Body of pancreas (tissue), 4 donors: ENCODE data around the gene TMEM119.

Experiments used
- POLR2A ChIP-seq, 3 donors: fragments of 450-650 bp; IDR thresholded peaks; one replicate each; pipeline ENCODE4 v1.6.1; 2016; ENCODE audit warnings: antibody characterized with exemption in 3 of 3, mild to moderate bottlenecking in 2 of 3
- TF ChIP-seq, protein P1 (sequence below), 7 experiments: fragments of 450-650 bp in 4 of 7; fragments of 200-600 bp in 3 of 7; sonication (generic) in 3 of 7; IDR thresholded peaks; one replicate each; pipeline ENCODE4 v1.5.1; 2016 to 2019; ENCODE audit warnings: antibody characterized with exemption in 7 of 7

DNA sequence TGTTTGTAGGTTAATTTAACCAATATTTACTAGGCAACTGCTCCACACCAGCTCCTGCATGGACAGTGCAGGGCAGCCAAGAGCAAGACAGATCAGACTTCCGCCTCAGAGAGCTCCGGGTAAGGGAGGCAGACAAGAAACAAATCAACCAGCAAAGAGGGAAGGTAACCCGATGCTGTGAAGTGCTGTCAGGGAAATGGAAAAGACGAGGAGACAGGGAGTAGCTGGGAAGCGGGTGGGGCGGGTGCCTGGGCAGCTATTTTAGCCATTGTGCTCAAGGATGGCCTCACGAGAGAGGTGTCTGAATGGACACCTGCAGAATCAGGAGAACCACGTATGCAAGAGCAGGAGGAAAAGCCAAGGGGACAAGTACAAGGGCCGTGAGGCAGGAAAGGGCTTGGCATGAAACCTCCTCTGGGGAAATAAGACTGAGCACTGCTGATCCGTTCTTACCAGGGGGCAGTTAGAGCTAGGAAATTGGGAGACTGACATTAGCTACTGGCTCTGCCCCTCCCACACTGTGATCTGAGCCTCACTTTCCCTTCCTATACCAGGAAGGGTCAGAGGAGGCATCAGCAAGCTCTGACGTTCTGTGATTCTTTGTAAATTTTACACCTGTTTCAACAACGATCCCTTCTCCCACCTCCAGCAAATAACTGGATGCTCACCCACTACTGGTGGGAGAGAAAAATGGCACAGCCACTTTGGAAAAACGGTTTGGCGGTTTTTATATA, 6.5 kb upstream of the TMEM119 start:
- TF ChIP-seq, protein P1, sequence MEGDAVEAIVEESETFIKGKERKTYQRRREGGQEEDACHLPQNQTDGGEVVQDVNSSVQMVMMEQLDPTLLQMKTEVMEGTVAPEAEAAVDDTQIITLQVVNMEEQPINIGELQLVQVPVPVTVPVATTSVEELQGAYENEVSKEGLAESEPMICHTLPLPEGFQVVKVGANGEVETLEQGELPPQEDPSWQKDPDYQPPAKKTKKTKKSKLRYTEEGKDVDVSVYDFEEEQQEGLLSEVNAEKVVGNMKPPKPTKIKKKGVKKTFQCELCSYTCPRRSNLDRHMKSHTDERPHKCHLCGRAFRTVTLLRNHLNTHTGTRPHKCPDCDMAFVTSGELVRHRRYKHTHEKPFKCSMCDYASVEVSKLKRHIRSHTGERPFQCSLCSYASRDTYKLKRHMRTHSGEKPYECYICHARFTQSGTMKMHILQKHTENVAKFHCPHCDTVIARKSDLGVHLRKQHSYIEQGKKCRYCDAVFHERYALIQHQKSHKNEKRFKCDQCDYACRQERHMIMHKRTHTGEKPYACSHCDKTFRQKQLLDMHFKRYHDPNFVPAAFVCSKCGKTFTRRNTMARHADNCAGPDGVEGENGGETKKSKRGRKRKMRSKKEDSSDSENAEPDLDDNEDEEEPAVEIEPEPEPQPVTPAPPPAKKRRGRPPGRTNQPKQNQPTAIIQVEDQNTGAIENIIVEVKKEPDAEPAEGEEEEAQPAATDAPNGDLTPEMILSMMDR (IDR thresholded peaks at IDR 0.05) = no peak
- TF ChIP-seq POLR2A (IDR thresholded peaks at IDR 0.05) = no peak
